ENCODE data around the gene CDH23. TPM values are rescaled to one million over a fixed set of nuclear protein-coding genes. Genes with fewer than 3 reads are reported as not detected.

CDH23 gene
- total and polyA plus RNA-seq, 9 of the 15 experiments (the other 6 are each of a cell fraction or from before 2014, with no cell fraction given), result 0.18 to 1.2 (median 0.47) TPM

DNA sequence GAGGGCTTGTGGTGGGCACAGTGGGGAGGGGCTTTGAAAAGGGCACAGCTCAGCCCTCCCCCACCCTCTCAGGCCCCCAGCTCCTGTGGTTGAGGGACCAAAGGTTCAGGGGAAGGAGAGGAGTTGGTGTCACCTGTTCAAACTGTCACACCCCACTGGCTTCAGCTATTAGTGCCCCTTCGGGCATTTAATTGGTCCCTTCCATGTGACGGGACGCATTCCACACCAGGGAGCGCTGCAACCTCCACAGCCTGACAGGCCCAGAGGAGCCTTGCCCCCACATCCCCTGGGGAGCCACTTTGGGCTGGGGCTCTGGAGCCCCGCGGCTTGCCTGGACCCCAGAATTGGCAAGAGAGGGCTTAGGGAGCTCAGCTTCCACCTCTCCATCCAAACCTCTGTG, 247.2 kb downstream of the CDH23 start (continued):
- TF ChIP-seq, protein P1, sequence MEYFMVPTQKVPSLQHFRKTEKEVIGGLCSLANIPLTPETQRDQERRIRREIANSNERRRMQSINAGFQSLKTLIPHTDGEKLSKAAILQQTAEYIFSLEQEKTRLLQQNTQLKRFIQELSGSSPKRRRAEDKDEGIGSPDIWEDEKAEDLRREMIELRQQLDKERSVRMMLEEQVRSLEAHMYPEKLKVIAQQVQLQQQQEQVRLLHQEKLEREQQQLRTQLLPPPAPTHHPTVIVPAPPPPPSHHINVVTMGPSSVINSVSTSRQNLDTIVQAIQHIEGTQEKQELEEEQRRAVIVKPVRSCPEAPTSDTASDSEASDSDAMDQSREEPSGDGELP (CRISPR knock-in tag; IDR thresholded peaks at IDR 0.05; ENCODE audit: borderline replicate concordance), result 0 out of 2 replicates have a peak, but pooled peaks have one; percentile 12
- TF ChIP-seq, protein P2, sequence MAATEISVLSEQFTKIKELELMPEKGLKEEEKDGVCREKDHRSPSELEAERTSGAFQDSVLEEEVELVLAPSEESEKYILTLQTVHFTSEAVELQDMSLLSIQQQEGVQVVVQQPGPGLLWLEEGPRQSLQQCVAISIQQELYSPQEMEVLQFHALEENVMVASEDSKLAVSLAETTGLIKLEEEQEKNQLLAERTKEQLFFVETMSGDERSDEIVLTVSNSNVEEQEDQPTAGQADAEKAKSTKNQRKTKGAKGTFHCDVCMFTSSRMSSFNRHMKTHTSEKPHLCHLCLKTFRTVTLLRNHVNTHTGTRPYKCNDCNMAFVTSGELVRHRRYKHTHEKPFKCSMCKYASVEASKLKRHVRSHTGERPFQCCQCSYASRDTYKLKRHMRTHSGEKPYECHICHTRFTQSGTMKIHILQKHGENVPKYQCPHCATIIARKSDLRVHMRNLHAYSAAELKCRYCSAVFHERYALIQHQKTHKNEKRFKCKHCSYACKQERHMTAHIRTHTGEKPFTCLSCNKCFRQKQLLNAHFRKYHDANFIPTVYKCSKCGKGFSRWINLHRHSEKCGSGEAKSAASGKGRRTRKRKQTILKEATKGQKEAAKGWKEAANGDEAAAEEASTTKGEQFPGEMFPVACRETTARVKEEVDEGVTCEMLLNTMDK (IDR thresholded peaks at IDR 0.05; ENCODE audit: borderline replicate concordance, insufficient read depth, low read depth, low read length, poor library complexity, severe bottlenecking), result no peak
- TF ChIP-seq ZNF830 (CRISPR knock-in tag; IDR thresholded peaks at IDR 0.05), result no peak

- H3K9me3 ChIP-seq (replicated peaks; ENCODE audit: control insufficient read depth, insufficient read depth, low read depth, low read length), result no peaks in the 10 kb centered on the region
- H3K79me2 ChIP-seq (ENCODE audit: control insufficient read depth, insufficient read depth, low read length), result no peaks in the 10 kb centered on the region
- no peak for DNase-seq (ENCODE audit: extremely low read depth in 1 of 4, low spot score in 3 of 4)
- ChIA-PET POLR2A (no interaction called here), CTCF (ENCODE audit: low intra/inter-chr PET ratio) (no interaction called here)
- no TSS peak for BruUV-seq (replicated peaks)
- H3K4me2 ChIP-seq (ENCODE audit: insufficient read depth, low read length), result no peak overlapping the region
- no peak for ATAC-seq
- FAIRE-seq, result no peak
- 76% methylated on average over 6 of the region's 6 CpGs for WGBS (ENCODE audit: insufficient coverage, low coverage, missing lambda C conversion rate)
- H2AFZ ChIP-seq (ENCODE audit: low read depth, low read length), result peak overlapping the region; percentile 49; the same call in 1 of the 2 replicates
- H3K9ac ChIP-seq (ENCODE audit: insufficient read depth in 1 of 2, low read depth in 2 of 2, low read length in 2 of 2), result peak overlapping the region in 1 of 2 experiments; percentile 46; a peak in 1 of 4 replicates
- no peaks in the 10 kb centered on the region for H3K27me3 ChIP-seq (ENCODE audit: control insufficient read depth in 2 of 2, insufficient read depth in 2 of 2, low read length in 2 of 2)
- no peaks in the 10 kb centered on the region for H3K36me3 ChIP-seq (ENCODE audit: control insufficient read depth, insufficient read depth, low read length)
- H4K20me1 ChIP-seq (replicated peaks; ENCODE audit: control insufficient read depth, insufficient read depth, low read length), result no peaks in the 10 kb centered on the region
- in situ Hi-C loops (cut with MboI) (no loop called here), intact Hi-C loops (cut with micrococcal nuclease) (loop anchor here (5.0 kb wide), 1 partner anchor 32 kb away; no protein-coding TSS in a partner anchor)
- no peak overlapping the region for H3K4me3 ChIP-seq
- H3K27ac ChIP-seq (ENCODE audit: extremely low read depth, low read depth, low read length), result no peak overlapping the region
- H3K9me1 ChIP-seq (ENCODE audit: control insufficient read depth, insufficient read depth, low read length), result no peaks in the 10 kb centered on the region
- peaks cover 37 to 72% of the 10 kb centered on the region in 2 experiments for H3K4me1 ChIP-seq (replicated peaks in 1 of 2; ENCODE audit: control insufficient read depth in 2 of 2, insufficient read depth in 2 of 2, low read length in 2 of 2)
- TF ChIP-seq PRMT5 (CRISPR knock-in tag; IDR thresholded peaks at IDR 0.05) (no peak), POLR3G (IDR thresholded peaks at IDR 0.05; ENCODE audit: extremely low read depth, insufficient read length, insufficient replicate concordance) (no peak), E2F8 (IDR thresholded peaks at IDR 0.05; ENCODE audit: low read depth, partially characterized antibody) (no peak), HMGXB4 (CRISPR knock-in tag; IDR thresholded peaks at IDR 0.05) (no peak), ZNF12 (CRISPR knock-in tag; IDR thresholded peaks at IDR 0.05) (no peak)
- TF ChIP-seq, protein P3, sequence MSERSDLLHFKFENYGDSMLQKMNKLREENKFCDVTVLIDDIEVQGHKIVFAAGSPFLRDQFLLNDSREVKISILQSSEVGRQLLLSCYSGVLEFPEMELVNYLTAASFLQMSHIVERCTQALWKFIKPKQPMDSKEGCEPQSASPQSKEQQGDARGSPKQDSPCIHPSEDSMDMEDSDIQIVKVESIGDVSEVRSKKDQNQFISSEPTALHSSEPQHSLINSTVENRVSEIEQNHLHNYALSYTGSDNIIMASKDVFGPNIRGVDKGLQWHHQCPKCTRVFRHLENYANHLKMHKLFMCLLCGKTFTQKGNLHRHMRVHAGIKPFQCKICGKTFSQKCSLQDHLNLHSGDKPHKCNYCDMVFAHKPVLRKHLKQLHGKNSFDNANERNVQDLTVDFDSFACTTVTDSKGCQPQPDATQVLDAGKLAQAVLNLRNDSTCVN (CRISPR knock-in tag; IDR thresholded peaks at IDR 0.05), result no peak
Measured at GRCh38 chr10:71644307-71645180, 247.8 kb downstream of the CDH23 start.
